Kidney epithelial cell (primary cell): ENCODE results near the gene PRIM1. TPM values are rescaled to one million over a fixed set of nuclear protein-coding genes. Genes with fewer than 3 reads are reported as not detected.

Experiments
- DNase-seq: peaks from one replicate; pipeline ENCODE4 v3.0.0-alpha.2; 2010; ENCODE audit warnings: low read depth
- H3K27me3 ChIP-seq: 2 replicates; pipeline ENCODE4 v1.6.0; 2011; ENCODE audit warnings: low read length; ENCODE audit not compliant: control insufficient read depth, insufficient read depth
- H3K36me3 ChIP-seq: 2 replicates; pipeline ENCODE4 v1.5.1; 2011; ENCODE audit warnings: low read length; ENCODE audit not compliant: control insufficient read depth, insufficient read depth
- H3K4me3 ChIP-seq: 2 replicates; pipeline ENCODE4 v1.5.1; 2011; ENCODE audit warnings: low read depth, mild to moderate bottlenecking, control low read depth, low read length
- CTCF ChIP-seq: IDR thresholded peaks from 2 replicates; pipeline ENCODE4 v1.5.1; 2011; ENCODE audit warnings: mild to moderate bottlenecking, moderate library complexity, low read length, control low read depth, inconsistent platforms; ENCODE audit not compliant: insufficient read depth, poor library complexity, severe bottlenecking
- total RNA-seq: library from RNA; depleted of rRNA; stranded (reverse); fragments of >200 nt; gene quantifications from 2 replicates; pipeline ENCODE4 v1.2.3, GENCODE V29; 2015

The PRIM1 gene
- total RNA-seq, 1 donor from 2014 or later = 4.5 TPM

- Histone ChIP-seq H3K36me3 (peaks cover 2% of the 10 kb centered on the region), H3K27me3 (no peaks in the 10 kb centered on the region), H3K4me3 (peak within 1 kb of the TSS; percentile 92)
- no peak for TF ChIP-seq CTCF
- peak; percentile 92 for DNase-seq
These were observed 27.0 kb downstream of the PRIM1 start, which contains the start of gene NACA for GRCh38 chr12:56724972-56725722. Gene NACA, minus strand, starts transcription at chr12:56725299. Its CDS starts 778 bp downstream, at chr12:56724521.

- TF ChIP-seq CTCF = no peak
- DNase-seq = no peak
- Histone ChIP-seq H3K27me3 (no peaks in the 10 kb centered on the region), H3K4me3 (peak overlapping the region; percentile 92), H3K36me3 (peaks cover 5% of the 10 kb centered on the region)
These were observed 27.5 kb downstream of the PRIM1 start for GRCh38 chr12:56724701-56724971.

- H3K4me3 ChIP-seq = peak overlapping the region; percentile 92
- peak; percentile 25 for DNase-seq
- H3K27me3 ChIP-seq = no peaks in the 10 kb centered on the region
- peaks cover 5% of the 10 kb centered on the region for H3K36me3 ChIP-seq
- no peak for TF ChIP-seq CTCF
These were observed 28.0 kb downstream of the PRIM1 start for GRCh38 chr12:56723889-56724700.

GRCh38 chr12:56723352-56723751 is 28.8 kb downstream of the PRIM1 start:
- no peak for DNase-seq
- no peak for TF ChIP-seq CTCF
- peak overlapping the region; percentile 92 for H3K4me3 ChIP-seq
- H3K27me3 ChIP-seq = no peaks in the 10 kb centered on the region
- peaks cover 5% of the 10 kb centered on the region for H3K36me3 ChIP-seq

GRCh38 chr12:56722832-56723231 is 29.3 kb downstream of the PRIM1 start:
- peak overlapping the region; percentile 92 for H3K4me3 ChIP-seq
- peaks cover 5% of the 10 kb centered on the region for H3K36me3 ChIP-seq
- no peak for TF ChIP-seq CTCF
- DNase-seq = no peak
- H3K27me3 ChIP-seq = no peaks in the 10 kb centered on the region

GRCh38 chr12:56721721-56722120 is 30.4 kb downstream of the PRIM1 start:
- H3K36me3 ChIP-seq = peaks cover 5% of the 10 kb centered on the region
- TF ChIP-seq CTCF = no peak
- no peak overlapping the region for H3K4me3 ChIP-seq
- no peak for DNase-seq
- H3K27me3 ChIP-seq = no peaks in the 10 kb centered on the region
